GM18505 (cell line): ENCODE measurements around the gene MACROH2A1.

Source experiments
- ATAC-seq: cut with Tn5 transposase; IDR thresholded peaks from one replicate; pipeline ENCODE4 v1.9.1; 2021; ENCODE audit not compliant: unreplicated experiment
- POLR2A ChIP-seq: IDR thresholded peaks from 4 replicates; pipeline ENCODE4 v1.6.1; 2011; ENCODE audit warnings: borderline replicate concordance; ENCODE audit not compliant: insufficient read depth, insufficient read length; ENCODE audit errors: extremely low read depth

Gene MACROH2A1

GRCh38 chr5:135430135-135430437 is 31.1 kb upstream of the MACROH2A1 start:
- ATAC-seq: no peak
- TF ChIP-seq POLR2A: no peak

GRCh38 chr5:135429301-135430134 is 30.5 kb upstream of the MACROH2A1 start:
- no peak for TF ChIP-seq POLR2A
- no peak for ATAC-seq

DNA sequence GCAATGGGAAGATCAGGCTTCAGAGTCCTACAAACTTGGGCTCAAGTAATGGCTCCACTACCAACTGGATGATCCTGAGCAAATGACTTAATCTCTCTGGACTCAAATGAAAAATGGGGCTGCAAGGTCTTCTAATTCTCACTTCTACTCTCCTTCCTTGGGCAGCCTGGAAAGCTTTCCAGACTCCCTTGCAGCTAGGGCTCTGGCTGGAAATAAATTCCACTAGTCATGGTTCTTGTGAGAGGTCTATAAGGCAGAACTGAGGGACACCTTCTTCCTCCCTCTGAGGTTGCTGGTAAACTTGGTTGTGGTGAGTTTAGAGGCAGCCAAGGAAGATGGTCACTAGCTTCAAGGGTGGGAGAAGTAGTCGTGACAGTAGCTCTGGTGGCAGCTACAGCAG is 29.6 kb upstream of the MACROH2A1 start:
- no peak for TF ChIP-seq POLR2A
- no peak for ATAC-seq

GRCh38 chr5:135426102-135427082 is 27.4 kb upstream of the MACROH2A1 start:
- TF ChIP-seq POLR2A: no peak
- peak; percentile 68 for ATAC-seq

- ATAC-seq: no peak
Measured at GRCh38 chr5:135425641-135426040, 26.6 kb upstream of the MACROH2A1 start.

DNA sequence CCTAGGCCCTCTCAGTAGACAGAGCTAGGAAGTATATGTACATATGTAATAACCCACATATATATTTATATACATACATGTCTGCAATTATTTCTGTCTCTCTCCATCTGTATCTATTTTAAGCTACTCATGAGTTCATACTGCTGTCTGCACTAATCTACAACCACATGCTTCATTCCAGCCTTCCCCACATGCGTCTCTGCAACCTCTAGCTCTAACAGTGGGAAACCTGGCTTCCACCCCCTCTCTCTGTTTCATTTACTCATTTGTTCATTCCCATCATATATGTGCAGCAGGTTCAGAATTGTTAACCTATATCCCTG is 24.8 kb upstream of the MACROH2A1 start:
- ATAC-seq: no peak
- no peak for TF ChIP-seq POLR2A

More at GRCh38 chr5:135425641-135426040, 26.6 kb upstream of the MACROH2A1 start:
- no peak for TF ChIP-seq POLR2A

DNA sequence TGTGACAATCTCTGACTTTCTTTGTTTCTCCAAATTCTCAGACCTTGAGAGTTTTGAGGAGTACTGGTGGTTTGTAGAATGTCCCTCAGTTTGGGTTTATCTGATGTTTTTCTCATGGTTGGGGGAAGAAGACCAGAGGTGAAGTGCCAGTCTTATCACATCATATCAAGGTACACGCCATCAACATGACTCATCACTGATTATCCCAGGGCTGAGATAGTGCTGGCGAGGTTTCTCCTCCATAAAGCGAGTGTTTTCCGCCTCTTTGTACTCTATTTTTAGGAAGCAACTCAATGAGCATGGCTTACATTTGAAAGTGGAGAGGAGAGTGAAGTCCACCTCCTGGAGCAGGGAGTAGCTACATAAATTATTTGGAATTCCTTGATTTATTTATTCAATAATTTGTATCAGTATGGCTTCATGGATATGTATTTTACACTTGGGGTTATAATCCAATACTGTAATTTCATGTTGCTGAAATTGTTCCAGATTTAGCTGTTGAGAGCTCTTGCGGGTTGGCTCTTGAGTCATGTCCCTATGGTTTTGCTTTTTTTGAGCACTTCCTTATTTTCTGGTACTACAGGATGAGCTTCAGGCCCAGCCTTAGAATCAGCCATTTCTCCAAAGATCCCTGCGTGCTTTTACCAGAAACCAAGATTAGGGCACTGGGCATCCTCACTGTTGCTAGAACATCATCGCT is 24.3 kb upstream of the MACROH2A1 start:
- no peak for TF ChIP-seq POLR2A
- ATAC-seq: no peak

DNA sequence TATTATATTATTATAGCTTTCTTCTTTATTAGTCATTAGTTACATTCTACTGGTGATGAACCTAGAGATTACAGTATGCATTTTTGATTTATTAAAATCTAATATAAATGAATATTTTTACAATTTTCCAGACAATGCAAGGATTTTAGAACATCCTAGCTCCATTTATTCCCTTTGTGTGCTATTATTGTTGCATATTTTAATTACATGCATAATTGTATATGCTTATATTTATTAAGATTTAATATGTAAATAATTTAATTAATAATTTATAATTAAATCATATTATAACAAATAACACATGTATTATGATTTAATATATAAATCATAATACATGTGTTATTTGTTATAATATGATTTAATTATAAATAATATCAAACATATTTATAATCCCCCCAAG is 23.4 kb upstream of the MACROH2A1 start:
- TF ChIP-seq POLR2A: no peak

DNA sequence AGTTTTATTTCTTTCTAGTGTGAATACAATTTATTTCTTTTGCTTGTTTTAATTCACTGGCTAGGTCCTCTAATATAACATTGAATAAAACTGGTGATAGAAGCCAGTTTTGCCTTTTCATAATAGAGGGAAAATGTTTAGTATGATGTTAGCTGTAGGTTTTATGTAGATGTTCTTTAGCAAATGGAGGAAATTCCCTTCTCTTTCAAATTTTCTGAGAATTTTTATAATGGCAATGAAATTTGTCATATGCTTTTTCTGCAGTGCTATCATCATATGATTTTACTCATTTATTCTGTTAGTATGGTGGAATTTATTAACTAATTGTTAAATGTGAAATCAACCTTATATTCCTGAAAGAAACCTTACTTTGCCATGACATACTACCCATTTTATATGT is 18.1 kb upstream of the MACROH2A1 start:
- no peak for TF ChIP-seq POLR2A
- ATAC-seq: no peak

More for the DNA sequence above, 23.4 kb upstream of the MACROH2A1 start:
- no peak for ATAC-seq

DNA sequence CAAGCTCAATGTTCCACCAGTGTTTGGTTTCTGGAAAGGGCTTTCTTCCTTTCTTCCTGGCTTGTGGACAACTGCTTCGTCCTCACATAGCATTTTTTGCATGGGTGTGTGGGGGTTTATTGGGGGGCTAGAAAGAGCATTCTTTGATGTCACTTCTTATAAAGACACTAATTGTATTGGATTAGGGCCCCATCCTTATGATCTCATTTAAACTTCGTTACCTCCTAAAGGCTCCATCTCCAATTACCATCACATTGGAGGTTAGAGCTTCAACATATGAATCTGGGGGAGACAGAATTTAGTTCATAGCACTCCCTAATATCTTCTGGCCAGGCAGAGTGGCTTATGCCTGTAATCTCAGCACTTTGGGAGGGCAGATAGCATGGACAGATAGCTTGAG is 6.1 kb upstream of the MACROH2A1 start:
- TF ChIP-seq POLR2A: no peak
- ATAC-seq: no peak

DNA sequence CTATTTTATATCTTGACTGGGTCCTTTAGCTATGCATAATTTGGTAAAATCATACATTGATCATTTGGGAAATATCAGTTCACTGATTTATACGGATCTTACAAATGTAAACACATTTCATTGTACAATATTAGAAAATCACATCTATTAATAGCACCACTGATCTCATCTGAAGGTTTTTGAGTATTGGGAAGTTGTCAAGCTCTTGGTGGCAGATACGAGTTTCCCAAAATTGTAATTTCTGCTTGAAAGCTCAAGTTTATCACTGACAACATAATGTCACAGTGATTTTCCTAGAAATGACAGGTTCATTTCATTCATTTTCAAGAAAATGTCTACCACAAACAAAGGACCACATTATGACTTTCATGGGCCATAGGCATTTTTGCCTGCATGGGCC is 3.0 kb upstream of the MACROH2A1 start:
- ATAC-seq: no peak
- TF ChIP-seq POLR2A: no peak

GRCh38 chr5:135400866-135401265 is 1.8 kb upstream of the MACROH2A1 start:
- ATAC-seq: no peak

More at GRCh38 chr5:135400866-135401265, 1.8 kb upstream of the MACROH2A1 start:
- no peak for TF ChIP-seq POLR2A
